KMS-11 (cell line): ENCODE data around the gene LTA4H.

Source experiments
- H2AFZ ChIP-seq: fragments of 200-600 bp; sonication (generic); 2 replicates; pipeline ENCODE4 v1.6.1; 2016; ENCODE audit warnings: antibody characterized with exemption, mixed run types, low read depth
- H3K27ac ChIP-seq: fragments of 200-600 bp; sonication (generic); 2 replicates; pipeline ENCODE4 v1.6.1; 2016; ENCODE audit warnings: mild to moderate bottlenecking, mixed run types
- H3K27me3 ChIP-seq: fragments of 200-600 bp; sonication (generic); 2 replicates; pipeline ENCODE4 v1.6.1; 2017; ENCODE audit warnings: mild to moderate bottlenecking, low read depth, mixed run types, moderate library complexity; ENCODE audit not compliant: insufficient read depth
- H3K36me3 ChIP-seq: fragments of 200-600 bp; sonication (generic); 2 replicates; pipeline ENCODE4 v1.6.1; 2017; ENCODE audit warnings: mild to moderate bottlenecking, mixed run types; ENCODE audit not compliant: insufficient read depth
- H3K4me1 ChIP-seq: fragments of 200-600 bp; sonication (generic); 2 replicates; pipeline ENCODE4 v1.6.1; 2016; ENCODE audit warnings: mild to moderate bottlenecking, low read depth, mixed run types; ENCODE audit not compliant: poor library complexity, severe bottlenecking
- H3K4me2 ChIP-seq: fragments of 200-600 bp; sonication (generic); 2 replicates; pipeline ENCODE4 v1.7.0; 2016; ENCODE audit warnings: mild to moderate bottlenecking, mixed run types
- H3K4me3 ChIP-seq: fragments of 200-600 bp; sonication (generic); IDR thresholded peaks from 2 replicates; pipeline ENCODE4 v1.6.1; 2017; ENCODE audit warnings: low read depth, low read length, mixed read lengths; ENCODE audit not compliant: insufficient read depth
- H3K79me2 ChIP-seq: fragments of 200-600 bp; sonication (generic); 2 replicates; pipeline ENCODE4 v1.6.1; 2016; ENCODE audit warnings: low read depth, mixed run types; ENCODE audit not compliant: insufficient read depth
- H3K9ac ChIP-seq: fragments of 200-600 bp; sonication (generic); 2 replicates; pipeline ENCODE4 v1.6.1; 2016; ENCODE audit warnings: mild to moderate bottlenecking, mixed run types
- H4K20me1 ChIP-seq: fragments of 200-600 bp; sonication (generic); 2 replicates; pipeline ENCODE4 v1.6.1; 2016; ENCODE audit warnings: mild to moderate bottlenecking, mixed run types; ENCODE audit not compliant: insufficient read depth
- TF ChIP-seq, protein P1 (sequence below): fragments of 200-600 bp; sonication (generic); conservative IDR thresholded peaks from 2 replicates; pipeline ENCODE4 v1.6.1; 2017; ENCODE audit warnings: low read depth, mild to moderate bottlenecking, antibody characterized with exemption, low read length, moderate library complexity, mixed read lengths

The LTA4H gene

DNA sequence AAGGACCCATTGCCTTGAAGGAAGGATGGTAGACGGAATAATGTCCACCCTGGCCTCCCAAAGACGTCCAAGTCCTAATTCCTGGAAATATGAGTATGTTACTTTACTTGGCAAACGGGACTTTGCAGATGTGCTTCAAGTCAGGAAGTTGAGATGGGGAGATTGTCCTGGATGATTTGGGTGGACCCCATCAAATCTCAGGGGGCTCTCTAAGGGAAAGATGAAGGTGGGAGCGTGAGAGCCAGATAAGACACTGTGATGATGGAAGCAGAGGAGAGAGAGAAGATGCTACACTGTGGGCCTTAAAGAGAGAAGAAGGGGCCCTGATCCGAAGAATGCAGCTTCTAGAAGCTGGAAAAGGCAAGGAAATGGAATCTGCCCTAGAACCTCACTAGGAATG is 29.6 kb upstream of the LTA4H start:
- Histone ChIP-seq H3K9ac (no peak overlapping the region), H3K4me1 (peaks cover 4% of the 10 kb centered on the region), H3K27ac (no peak overlapping the region), H2AFZ (no peak overlapping the region), H3K36me3 (no peaks in the 10 kb centered on the region), H4K20me1 (no peaks in the 10 kb centered on the region), H3K4me3 (no peak overlapping the region), H3K79me2 (no peaks in the 10 kb centered on the region), H3K27me3 (no peaks in the 10 kb centered on the region), H3K4me2 (no peak overlapping the region)
- TF ChIP-seq, protein P1, sequence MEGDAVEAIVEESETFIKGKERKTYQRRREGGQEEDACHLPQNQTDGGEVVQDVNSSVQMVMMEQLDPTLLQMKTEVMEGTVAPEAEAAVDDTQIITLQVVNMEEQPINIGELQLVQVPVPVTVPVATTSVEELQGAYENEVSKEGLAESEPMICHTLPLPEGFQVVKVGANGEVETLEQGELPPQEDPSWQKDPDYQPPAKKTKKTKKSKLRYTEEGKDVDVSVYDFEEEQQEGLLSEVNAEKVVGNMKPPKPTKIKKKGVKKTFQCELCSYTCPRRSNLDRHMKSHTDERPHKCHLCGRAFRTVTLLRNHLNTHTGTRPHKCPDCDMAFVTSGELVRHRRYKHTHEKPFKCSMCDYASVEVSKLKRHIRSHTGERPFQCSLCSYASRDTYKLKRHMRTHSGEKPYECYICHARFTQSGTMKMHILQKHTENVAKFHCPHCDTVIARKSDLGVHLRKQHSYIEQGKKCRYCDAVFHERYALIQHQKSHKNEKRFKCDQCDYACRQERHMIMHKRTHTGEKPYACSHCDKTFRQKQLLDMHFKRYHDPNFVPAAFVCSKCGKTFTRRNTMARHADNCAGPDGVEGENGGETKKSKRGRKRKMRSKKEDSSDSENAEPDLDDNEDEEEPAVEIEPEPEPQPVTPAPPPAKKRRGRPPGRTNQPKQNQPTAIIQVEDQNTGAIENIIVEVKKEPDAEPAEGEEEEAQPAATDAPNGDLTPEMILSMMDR = no peak

DNA sequence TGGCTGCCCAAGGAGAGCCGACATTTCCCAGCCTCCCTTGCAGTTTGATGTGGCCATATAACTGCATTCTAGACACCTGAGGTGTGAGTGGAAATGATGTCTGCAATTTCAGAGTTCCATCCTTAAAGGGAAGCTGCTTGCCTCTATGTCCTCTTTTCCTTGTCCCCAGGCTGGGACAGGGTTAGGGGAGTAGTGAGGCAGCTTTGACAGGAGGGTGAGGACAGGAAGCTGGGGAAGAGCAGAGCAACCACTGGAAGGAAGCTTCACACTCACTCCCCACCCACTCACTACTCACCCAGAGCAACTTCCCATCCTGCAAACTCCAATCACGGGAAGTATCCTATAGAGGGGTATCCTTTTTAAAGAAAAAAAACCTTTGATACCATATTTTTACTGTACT is 28.9 kb upstream of the LTA4H start:
- H4K20me1 ChIP-seq = no peaks in the 10 kb centered on the region
- H3K4me3 ChIP-seq = no peak overlapping the region
- H3K27me3 ChIP-seq = no peaks in the 10 kb centered on the region
- no peak overlapping the region for H3K4me2 ChIP-seq
- no peak overlapping the region for H2AFZ ChIP-seq
- H3K79me2 ChIP-seq = no peaks in the 10 kb centered on the region
- no peaks in the 10 kb centered on the region for H3K36me3 ChIP-seq
- TF ChIP-seq, protein P1 = no peak
- no peak overlapping the region for H3K9ac ChIP-seq
- no peak overlapping the region for H3K27ac ChIP-seq
- peaks cover 4% of the 10 kb centered on the region for H3K4me1 ChIP-seq

DNA sequence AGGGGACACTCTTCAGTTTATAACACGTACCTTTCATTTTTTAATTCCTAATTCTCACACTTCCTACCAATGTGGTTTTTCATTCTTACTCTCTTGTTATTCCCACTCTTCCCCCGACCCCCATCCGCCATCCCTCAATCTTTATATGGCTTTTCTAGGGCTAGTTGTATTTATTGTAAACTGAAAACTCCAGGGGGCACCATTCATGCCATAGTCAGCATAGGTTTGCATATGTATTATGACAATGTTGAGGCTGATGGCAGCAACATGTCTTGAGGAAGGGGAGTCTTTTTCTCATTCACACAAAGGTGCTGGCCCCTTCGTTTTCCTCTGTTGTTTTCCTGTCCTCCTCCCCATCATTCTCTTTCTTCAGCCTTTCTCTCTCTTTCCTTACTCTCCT is 27.7 kb upstream of the LTA4H start:
- TF ChIP-seq, protein P1 = no peak
- Histone ChIP-seq H4K20me1 (no peaks in the 10 kb centered on the region), H2AFZ (no peak overlapping the region), H3K27ac (no peak overlapping the region), H3K4me2 (no peak overlapping the region), H3K36me3 (no peaks in the 10 kb centered on the region), H3K4me3 (no peak overlapping the region), H3K4me1 (peaks cover 4% of the 10 kb centered on the region), H3K27me3 (no peaks in the 10 kb centered on the region), H3K9ac (no peak overlapping the region), H3K79me2 (no peaks in the 10 kb centered on the region)

DNA sequence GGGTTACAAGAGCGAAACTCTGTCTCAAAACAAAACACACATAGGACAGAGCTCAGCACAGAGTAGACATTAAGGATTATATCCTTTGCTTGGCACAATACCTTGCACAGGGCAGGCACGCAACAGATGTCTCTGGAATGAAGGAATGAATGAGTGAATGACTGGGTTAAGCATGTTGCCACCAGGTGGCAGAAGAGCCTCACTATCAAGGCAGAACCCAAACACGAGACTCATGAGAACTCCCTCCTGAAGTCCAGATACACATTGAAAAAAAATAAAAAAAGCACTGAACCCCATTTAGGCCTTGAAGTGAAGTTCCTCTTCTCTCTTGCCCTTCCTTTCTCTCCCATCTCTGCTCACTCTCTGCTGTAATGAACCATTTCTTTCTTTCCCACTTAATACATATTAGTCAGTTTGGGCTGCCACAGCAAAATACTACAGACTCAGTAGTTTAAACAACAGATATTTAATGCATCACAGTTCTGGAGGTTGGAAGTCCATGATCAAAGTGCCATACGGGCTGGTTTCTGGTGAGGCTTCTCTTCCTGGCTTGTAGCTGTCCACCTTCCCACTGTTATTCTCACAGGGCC is 26.6 kb upstream of the LTA4H start:
- Histone ChIP-seq H3K36me3 (no peaks in the 10 kb centered on the region), H3K4me3 (no peak overlapping the region), H3K4me2 (no peak overlapping the region), H3K27ac (no peak overlapping the region), H4K20me1 (no peaks in the 10 kb centered on the region), H3K79me2 (no peaks in the 10 kb centered on the region), H2AFZ (peak overlapping the region; percentile 1; the same call in 1 of the 2 replicates), H3K27me3 (no peaks in the 10 kb centered on the region), H3K4me1 (peaks cover 4% of the 10 kb centered on the region), H3K9ac (no peak overlapping the region)
- TF ChIP-seq, protein P1 = peak; percentile 74
